Astrocyte (in vitro differentiated cells and primary cell): ENCODE results near the gene ANKRD13C.

Experiments used
- EZH2 ChIP-seq: IDR thresholded peaks from 2 replicates; pipeline ENCODE4 v1.6.1; 2012; ENCODE audit warnings: mild to moderate bottlenecking, low read length, inconsistent platforms; ENCODE audit not compliant: insufficient read depth
- TF ChIP-seq, protein P1 (sequence below): IDR thresholded peaks from 2 replicates; pipeline ENCODE4 v1.5.1; 2011; ENCODE audit warnings: low read depth, mild to moderate bottlenecking, inconsistent platforms, low read length, moderate library complexity; ENCODE audit not compliant: insufficient read depth

- TF ChIP-seq, protein P1, sequence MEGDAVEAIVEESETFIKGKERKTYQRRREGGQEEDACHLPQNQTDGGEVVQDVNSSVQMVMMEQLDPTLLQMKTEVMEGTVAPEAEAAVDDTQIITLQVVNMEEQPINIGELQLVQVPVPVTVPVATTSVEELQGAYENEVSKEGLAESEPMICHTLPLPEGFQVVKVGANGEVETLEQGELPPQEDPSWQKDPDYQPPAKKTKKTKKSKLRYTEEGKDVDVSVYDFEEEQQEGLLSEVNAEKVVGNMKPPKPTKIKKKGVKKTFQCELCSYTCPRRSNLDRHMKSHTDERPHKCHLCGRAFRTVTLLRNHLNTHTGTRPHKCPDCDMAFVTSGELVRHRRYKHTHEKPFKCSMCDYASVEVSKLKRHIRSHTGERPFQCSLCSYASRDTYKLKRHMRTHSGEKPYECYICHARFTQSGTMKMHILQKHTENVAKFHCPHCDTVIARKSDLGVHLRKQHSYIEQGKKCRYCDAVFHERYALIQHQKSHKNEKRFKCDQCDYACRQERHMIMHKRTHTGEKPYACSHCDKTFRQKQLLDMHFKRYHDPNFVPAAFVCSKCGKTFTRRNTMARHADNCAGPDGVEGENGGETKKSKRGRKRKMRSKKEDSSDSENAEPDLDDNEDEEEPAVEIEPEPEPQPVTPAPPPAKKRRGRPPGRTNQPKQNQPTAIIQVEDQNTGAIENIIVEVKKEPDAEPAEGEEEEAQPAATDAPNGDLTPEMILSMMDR, result no peak
- no peak for TF ChIP-seq EZH2
These were observed 537 bp upstream of the ANKRD13C start for GRCh38 chr1:70355111-70355407.
